OCI-LY1 (cell line): ENCODE data around the gene CYB5A.

Experiments
- H2AFZ ChIP-seq: fragments of 200-600 bp; sonication (generic), shearing (Covaris generic); 2 replicates; pipeline ENCODE4 v1.6.0; 2014; ENCODE audit warnings: antibody characterized with exemption, mild to moderate bottlenecking, low read length
- H3F3A ChIP-seq: fragments of 200-600 bp; sonication (generic), shearing (Covaris generic); 2 replicates; pipeline ENCODE4 v1.6.0; 2014; ENCODE audit warnings: mild to moderate bottlenecking, antibody characterized with exemption, low read length, moderate library complexity; ENCODE audit not compliant: insufficient read depth
- H3K27ac ChIP-seq: fragments of 200-600 bp; sonication (generic); 2 replicates; pipeline ENCODE4 v1.5.1; 2014; ENCODE audit warnings: low read length, mixed run types, mild to moderate bottlenecking, low read depth; ENCODE audit not compliant: poor library complexity, severe bottlenecking
- H3K27me3 ChIP-seq: fragments of 200-600 bp; sonication (generic); 2 replicates; pipeline ENCODE4 v1.6.0; 2014; ENCODE audit warnings: antibody characterized with exemption, mild to moderate bottlenecking, low read length, moderate library complexity; ENCODE audit not compliant: insufficient read depth
- H3K36me3 ChIP-seq: fragments of 200-600 bp; sonication (generic); 2 replicates; pipeline ENCODE4 v1.6.1; 2014; ENCODE audit warnings: mild to moderate bottlenecking, antibody characterized with exemption, low read length, moderate library complexity, mixed read lengths; ENCODE audit not compliant: insufficient read depth
- H3K4me1 ChIP-seq: fragments of 200-600 bp; sonication (generic); 2 replicates; pipeline ENCODE4 v1.5.1; 2014; ENCODE audit warnings: mild to moderate bottlenecking, low read length, moderate library complexity; ENCODE audit not compliant: insufficient read depth, severe bottlenecking
- H3K4me2 ChIP-seq: fragments of 200-600 bp; sonication (generic), shearing (Covaris generic); 2 replicates; pipeline ENCODE4 v1.6.1; 2014; ENCODE audit warnings: low read length
- H3K4me3 ChIP-seq: fragments of 200-600 bp; sonication (generic); 2 replicates; pipeline ENCODE4 v1.5.1; 2014; ENCODE audit warnings: low read length, low read depth, mild to moderate bottlenecking, mixed read lengths; ENCODE audit not compliant: poor library complexity, severe bottlenecking
- H3K79me2 ChIP-seq: fragments of 200-600 bp; shearing (Covaris generic); 2 replicates; pipeline ENCODE4 v1.6.1; 2016; ENCODE audit warnings: mixed run types, low read length, mixed read lengths; ENCODE audit not compliant: insufficient read depth
- H3K9ac ChIP-seq: fragments of 200-600 bp; sonication (generic), shearing (Covaris generic); 2 replicates; pipeline ENCODE4 v1.6.1; 2014; ENCODE audit warnings: mild to moderate bottlenecking, low read length, mixed read lengths
- H3K9me2 ChIP-seq: fragments of 200-600 bp; sonication (generic), shearing (Covaris generic); 2 replicates; pipeline ENCODE4 v1.6.1; 2014; ENCODE audit warnings: low read depth, mild to moderate bottlenecking, low read length, mixed read lengths
- H3K9me3 ChIP-seq: fragments of 200-600 bp; shearing (Covaris generic); 2 replicates; pipeline ENCODE4 v1.6.1; 2014; ENCODE audit warnings: low read length, mixed read lengths
- H4K20me1 ChIP-seq: fragments of 200-600 bp; sonication (generic), shearing (Covaris generic); 2 replicates; pipeline ENCODE4 v1.6.0; 2016; ENCODE audit warnings: mild to moderate bottlenecking, low read length; ENCODE audit not compliant: insufficient read depth
- EZH2 ChIP-seq: fragments of 200-600 bp; sonication (generic), shearing (Covaris generic); IDR thresholded peaks from 2 replicates; pipeline ENCODE4 v1.8.0; 2017; ENCODE audit warnings: borderline replicate concordance, mixed run types, mild to moderate bottlenecking, antibody characterized with exemption, low read length, moderate library complexity, mixed read lengths
- TF ChIP-seq, protein P1 (sequence below): fragments of 200-600 bp; sonication (generic), shearing (Covaris generic); IDR thresholded peaks from 2 replicates; pipeline ENCODE4 v1.5.1; 2017; ENCODE audit warnings: mild to moderate bottlenecking, antibody characterized with exemption, low read length, moderate library complexity, mixed read lengths

CYB5A gene

DNA sequence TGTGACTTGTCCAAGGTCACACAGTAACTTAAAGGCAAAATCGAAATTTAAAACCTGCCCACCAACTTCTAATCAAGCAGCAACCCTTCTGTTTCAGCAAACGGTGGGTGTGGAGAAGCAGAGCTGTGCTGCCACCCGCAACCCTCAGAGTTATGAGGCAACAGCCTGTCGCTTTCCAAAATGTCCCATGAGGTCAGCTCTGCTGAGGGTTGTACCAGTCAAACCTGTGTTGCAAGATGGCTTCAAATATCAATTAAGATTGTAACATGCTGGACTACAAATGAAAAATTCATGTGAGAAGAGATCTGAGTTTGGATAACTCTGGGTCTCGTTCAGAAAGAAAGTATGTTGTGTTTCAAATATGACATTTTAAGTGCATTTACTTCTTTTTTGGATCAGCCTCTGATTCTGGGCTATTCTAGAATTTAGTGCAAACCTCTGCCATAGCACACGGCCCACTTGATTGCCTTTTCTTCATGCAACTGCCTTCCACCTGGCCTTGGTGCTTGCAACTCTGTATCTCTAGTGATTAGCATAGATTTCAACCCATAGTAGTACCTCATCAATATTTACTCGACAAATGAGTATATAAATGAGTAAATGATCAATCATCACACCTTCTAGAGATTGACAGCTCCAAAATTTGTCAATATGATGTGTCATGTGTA is 74.2 kb downstream of the CYB5A start:
- no peak for TF ChIP-seq EZH2
- TF ChIP-seq, protein P1, sequence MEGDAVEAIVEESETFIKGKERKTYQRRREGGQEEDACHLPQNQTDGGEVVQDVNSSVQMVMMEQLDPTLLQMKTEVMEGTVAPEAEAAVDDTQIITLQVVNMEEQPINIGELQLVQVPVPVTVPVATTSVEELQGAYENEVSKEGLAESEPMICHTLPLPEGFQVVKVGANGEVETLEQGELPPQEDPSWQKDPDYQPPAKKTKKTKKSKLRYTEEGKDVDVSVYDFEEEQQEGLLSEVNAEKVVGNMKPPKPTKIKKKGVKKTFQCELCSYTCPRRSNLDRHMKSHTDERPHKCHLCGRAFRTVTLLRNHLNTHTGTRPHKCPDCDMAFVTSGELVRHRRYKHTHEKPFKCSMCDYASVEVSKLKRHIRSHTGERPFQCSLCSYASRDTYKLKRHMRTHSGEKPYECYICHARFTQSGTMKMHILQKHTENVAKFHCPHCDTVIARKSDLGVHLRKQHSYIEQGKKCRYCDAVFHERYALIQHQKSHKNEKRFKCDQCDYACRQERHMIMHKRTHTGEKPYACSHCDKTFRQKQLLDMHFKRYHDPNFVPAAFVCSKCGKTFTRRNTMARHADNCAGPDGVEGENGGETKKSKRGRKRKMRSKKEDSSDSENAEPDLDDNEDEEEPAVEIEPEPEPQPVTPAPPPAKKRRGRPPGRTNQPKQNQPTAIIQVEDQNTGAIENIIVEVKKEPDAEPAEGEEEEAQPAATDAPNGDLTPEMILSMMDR = no peak
- H3K9me3 ChIP-seq = no peaks in the 10 kb centered on the region
- no peak overlapping the region for H2AFZ ChIP-seq
- no peak overlapping the region for H3K4me2 ChIP-seq
- H3K4me1 ChIP-seq = no peaks in the 10 kb centered on the region
- no peaks in the 10 kb centered on the region for H3K9me2 ChIP-seq
- no peaks in the 10 kb centered on the region for H3K36me3 ChIP-seq
- H4K20me1 ChIP-seq = no peaks in the 10 kb centered on the region
- H3K27me3 ChIP-seq = peaks cover 5% of the 10 kb centered on the region; the same call in 1 of the 2 replicates
- no peaks in the 10 kb centered on the region for H3K79me2 ChIP-seq
- H3F3A ChIP-seq = no peaks in the 10 kb centered on the region
- no peak overlapping the region for H3K4me3 ChIP-seq
- H3K27ac ChIP-seq = no peak overlapping the region
- no peak overlapping the region for H3K9ac ChIP-seq

DNA sequence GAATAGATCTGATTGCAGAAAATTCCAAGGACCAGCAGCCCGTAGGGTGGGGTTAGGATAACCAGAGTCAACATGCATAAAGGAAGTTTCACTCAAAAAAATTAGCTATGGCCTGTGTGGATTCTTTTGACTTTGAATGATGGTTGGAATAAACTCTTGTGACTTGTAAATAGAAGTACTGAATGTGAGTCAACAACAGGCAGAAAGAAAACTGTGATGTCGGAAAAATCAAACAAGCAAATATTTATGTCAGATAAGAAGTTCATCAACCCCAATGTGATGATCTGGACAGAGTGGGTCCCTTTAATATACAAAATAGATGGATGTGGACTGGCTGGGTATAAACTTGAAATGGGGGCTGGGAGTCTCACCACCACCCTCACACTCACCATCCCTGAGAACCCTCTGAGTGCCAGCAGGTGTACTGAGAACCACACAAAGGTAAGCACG is 75.1 kb downstream of the CYB5A start:
- no peaks in the 10 kb centered on the region for H4K20me1 ChIP-seq
- no peaks in the 10 kb centered on the region for H3K9me2 ChIP-seq
- H3F3A ChIP-seq = no peaks in the 10 kb centered on the region
- TF ChIP-seq, protein P1 = no peak
- TF ChIP-seq EZH2 = no peak
- H2AFZ ChIP-seq = no peak overlapping the region
- no peaks in the 10 kb centered on the region for H3K36me3 ChIP-seq
- no peaks in the 10 kb centered on the region for H3K79me2 ChIP-seq
- no peak overlapping the region for H3K27ac ChIP-seq
- no peaks in the 10 kb centered on the region for H3K9me3 ChIP-seq
- no peak overlapping the region for H3K4me2 ChIP-seq
- H3K4me3 ChIP-seq = no peak overlapping the region
- H3K27me3 ChIP-seq = peaks cover 5% of the 10 kb centered on the region; the same call in 1 of the 2 replicates
- no peak overlapping the region for H3K9ac ChIP-seq
- no peaks in the 10 kb centered on the region for H3K4me1 ChIP-seq

DNA sequence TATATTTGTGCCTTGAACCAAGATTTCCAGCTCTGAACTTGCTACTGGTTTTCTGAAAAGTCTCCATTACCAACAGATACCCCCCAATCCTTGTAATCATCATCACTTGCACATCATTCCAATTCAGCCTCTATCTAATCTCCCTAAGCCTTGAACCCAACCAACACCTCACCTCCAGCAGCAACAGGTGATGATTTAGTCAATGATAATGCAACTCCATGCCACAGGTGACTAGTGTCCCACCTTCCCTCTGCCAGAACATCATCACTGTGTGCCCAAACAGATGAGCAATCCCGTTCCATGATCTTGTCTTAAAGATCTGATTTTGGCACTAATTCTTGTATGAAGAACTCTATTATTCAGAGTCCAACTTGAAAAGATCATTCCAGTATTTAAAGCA is 75.9 kb downstream of the CYB5A start:
- Histone ChIP-seq H3K9me2 (no peaks in the 10 kb centered on the region), H3K4me2 (no peak overlapping the region), H3K79me2 (no peaks in the 10 kb centered on the region), H3K4me1 (no peaks in the 10 kb centered on the region), H3K9me3 (no peaks in the 10 kb centered on the region), H3K27ac (no peak overlapping the region), H3K27me3 (peaks cover 5% of the 10 kb centered on the region; the same call in 1 of the 2 replicates), H3K4me3 (no peak overlapping the region), H3K9ac (no peak overlapping the region), H3F3A (no peaks in the 10 kb centered on the region), H4K20me1 (no peaks in the 10 kb centered on the region), H3K36me3 (no peaks in the 10 kb centered on the region), H2AFZ (no peak overlapping the region)
- TF ChIP-seq, protein P1 = no peak
- no peak for TF ChIP-seq EZH2
